Spleen (tissue), 7 donors: ENCODE data around the gene PARD3.

Experiments used
- CTCF ChIP-seq, 11 experiments: fragments of 200-600 bp in 7 of 11; fragments of 450-650 bp in 4 of 11; sonication (generic) in 4 of 11; IDR thresholded peaks in 8 of 11; conservative IDR thresholded peaks in 3 of 11; 1 replicate in 7 of 11; 2 replicates in 4 of 11; pipeline versions ENCODE4 v1.4.0 to v1.8.0; 2016 to 2021; ENCODE audit warnings: antibody characterized with exemption in 11 of 11, inconsistent platforms in 4 of 11, mild to moderate bottlenecking in 1 of 11
- POLR2A ChIP-seq, 3 donors: fragments of 450-650 bp; IDR thresholded peaks; one replicate each; pipeline ENCODE4 v1.5.1; 2017; ENCODE audit warnings: antibody characterized with exemption in 3 of 3, mild to moderate bottlenecking in 1 of 3
- donor health status: DM: no; HTN: no; CAD: no; lungs with moderate emphysema.
- donor health status: DM: no; HTN: no; CAD: no.
- donor health status: DM: no; HTN: no; CAD: no.

- TF ChIP-seq CTCF (IDR thresholded peaks at IDR 0.05 in 8 of 11, conservative IDR thresholded peaks at IDR 0.05 in 3 of 11) (no peak), POLR2A (IDR thresholded peaks at IDR 0.05) (no peak)
These were observed 651.8 kb downstream of the PARD3 start for GRCh38 chr10:34163075-34163905.
